GM19099 (cell line): ENCODE measurements around the gene FAT1.

Source experiments
- POLR2A ChIP-seq: IDR thresholded peaks from 3 replicates; pipeline ENCODE4 v1.6.1; 2011; ENCODE audit warnings: low read depth; ENCODE audit not compliant: insufficient read length; ENCODE audit errors: extremely low read depth

FAT1 gene

GRCh38 chr4:186642998-186643397 lies 80.7 kb downstream of the FAT1 start:
- no peak for TF ChIP-seq POLR2A

DNA sequence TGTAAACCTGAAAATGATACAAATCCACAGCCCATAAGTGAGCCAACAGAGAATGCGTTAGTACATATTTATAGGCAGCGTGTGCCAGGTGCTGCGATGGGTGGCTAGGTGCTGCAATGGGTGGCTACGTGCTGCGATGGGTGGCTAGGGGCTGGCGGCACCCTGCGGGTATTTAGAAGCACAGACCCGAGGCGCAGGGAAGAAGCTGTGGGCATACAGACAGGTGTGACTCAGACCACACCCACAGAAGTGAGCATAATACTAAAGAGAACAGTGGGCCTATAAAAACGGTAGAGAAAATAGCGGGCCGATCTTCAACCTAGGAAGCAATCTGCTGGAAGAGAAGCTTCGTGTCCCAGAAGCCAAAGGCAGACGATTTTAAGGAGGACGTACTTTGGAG lies 81.1 kb downstream of the FAT1 start:
- no peak for TF ChIP-seq POLR2A

DNA sequence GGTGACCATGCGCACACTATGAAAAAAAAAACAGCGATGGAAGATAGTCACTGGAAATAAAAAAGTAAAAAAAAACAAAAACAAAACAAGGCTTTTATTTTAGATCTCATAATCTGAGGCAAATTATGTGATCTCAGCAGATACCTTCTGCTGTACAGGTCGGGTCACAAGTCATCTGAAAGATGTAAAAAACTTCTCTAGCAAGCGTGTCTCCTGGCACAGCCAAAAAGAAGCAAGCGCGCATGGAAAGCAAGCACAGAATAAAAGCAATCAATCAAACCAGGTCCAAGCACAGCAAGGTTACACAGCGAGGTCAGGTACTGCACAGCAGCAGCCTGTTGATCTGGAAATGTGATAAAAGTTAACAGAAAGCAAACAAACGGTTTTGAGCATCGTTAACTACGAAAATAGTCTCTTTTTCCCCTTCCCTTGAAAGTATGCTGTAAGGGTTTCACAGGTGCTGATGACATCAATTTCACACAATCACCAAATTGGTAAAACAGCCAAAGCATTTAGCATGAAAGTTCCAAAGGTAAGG lies 89.0 kb downstream of the FAT1 start:
- no peak for TF ChIP-seq POLR2A

- no peak for TF ChIP-seq POLR2A
Measured at GRCh38 chr4:186633844-186634243, 89.8 kb downstream of the FAT1 start.

- TF ChIP-seq POLR2A: no peak
Measured at GRCh38 chr4:186630128-186630527, 93.5 kb downstream of the FAT1 start.

GRCh38 chr4:186628058-186628711 lies 95.5 kb downstream of the FAT1 start:
- TF ChIP-seq POLR2A: no peak

- no peak for TF ChIP-seq POLR2A
Measured at GRCh38 chr4:186627226-186627865, 96.3 kb downstream of the FAT1 start.

- TF ChIP-seq POLR2A: no peak
Measured at GRCh38 chr4:186624951-186625350, 98.7 kb downstream of the FAT1 start.

- TF ChIP-seq POLR2A: no peak
Measured at GRCh38 chr4:186623546-186623945, 100.1 kb downstream of the FAT1 start.

DNA sequence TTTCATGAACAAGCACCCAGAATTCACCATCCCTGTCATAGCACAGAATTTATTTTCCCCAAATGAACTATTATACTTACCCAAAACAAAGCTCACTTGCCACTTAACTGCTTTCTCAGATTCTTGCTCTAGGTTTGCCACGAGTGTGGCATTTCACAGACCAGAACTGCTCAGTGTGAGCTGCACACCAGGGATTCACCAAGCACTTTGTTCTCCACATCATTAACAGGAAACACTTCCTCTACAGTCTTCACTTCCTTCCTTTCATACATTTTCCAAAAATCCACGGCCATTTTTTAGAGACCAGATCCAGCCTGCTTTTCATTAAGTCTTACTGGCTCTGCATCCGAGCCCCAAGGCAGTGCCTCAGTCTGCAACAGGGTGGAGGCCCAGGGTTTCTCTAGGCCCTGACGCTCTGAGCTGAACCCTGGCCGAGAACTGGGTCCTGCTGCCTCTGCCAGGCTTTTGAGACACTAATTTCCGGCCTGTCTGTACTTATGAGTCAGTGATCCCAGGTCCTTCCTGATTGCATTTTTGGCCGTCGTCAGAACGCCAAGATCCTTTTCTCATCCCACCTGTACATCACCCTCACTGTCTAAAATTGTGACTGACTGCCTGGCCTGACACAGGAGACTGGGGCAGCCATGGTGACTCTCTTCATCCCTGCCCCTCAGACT lies 100.7 kb downstream of the FAT1 start:
- no peak for TF ChIP-seq POLR2A

GRCh38 chr4:186621959-186622553 lies 101.6 kb downstream of the FAT1 start:
- no peak for TF ChIP-seq POLR2A

- TF ChIP-seq POLR2A: no peak
Measured at GRCh38 chr4:186619088-186619487, 104.6 kb downstream of the FAT1 start.

DNA sequence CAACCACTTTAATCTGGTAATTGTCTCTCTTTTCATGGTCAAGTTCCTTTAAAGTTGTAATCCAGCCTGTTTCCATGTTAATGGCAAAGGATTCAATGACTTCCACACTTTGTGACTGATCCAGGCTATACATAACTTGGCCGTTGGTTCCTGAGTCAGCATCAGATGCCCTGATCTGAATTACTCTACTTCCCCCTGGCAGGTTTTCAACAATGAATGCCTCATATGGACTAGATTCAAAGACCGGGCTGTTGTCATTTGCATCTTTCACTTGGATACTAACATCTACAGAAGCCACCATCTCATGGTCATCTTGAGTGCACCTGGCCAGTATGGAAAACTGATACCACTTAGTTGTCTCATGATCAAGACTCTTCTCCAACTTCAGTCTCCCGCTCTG lies 105.7 kb downstream of the FAT1 start:
- TF ChIP-seq POLR2A: no peak

DNA sequence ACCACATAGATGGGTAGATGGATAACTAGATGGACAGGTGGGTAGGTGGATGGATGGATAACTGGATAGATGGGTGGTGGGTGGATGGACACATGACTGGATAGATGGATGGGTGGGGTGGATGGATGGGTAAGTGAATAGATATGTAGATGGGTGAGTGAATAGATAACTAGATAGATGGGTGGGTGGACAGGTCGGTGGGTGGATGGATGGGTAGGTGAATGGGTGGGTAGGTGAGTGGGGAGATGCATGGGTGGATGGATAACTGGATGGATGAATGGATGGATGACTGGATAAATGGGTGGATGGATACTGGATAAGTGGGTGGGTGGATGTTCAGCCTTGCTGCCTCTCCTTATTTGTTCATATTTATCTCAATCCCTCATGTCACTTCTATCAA lies 116.2 kb downstream of the FAT1 start:
- no peak for TF ChIP-seq POLR2A

- no peak for TF ChIP-seq POLR2A
Measured at GRCh38 chr4:186606591-186606992, 117.1 kb downstream of the FAT1 start.
